Stimulated activated CD4-positive, alpha-beta T cell treated with anti-CD3 and anti-CD28 coated beads, Interleukin-1b, Interleukin-23, amount 100 ng/mL, for 4 hours (primary cell): ENCODE measurements around the gene CEP295NL.
"Not testable (repeated sequence)": the region's sequence is repeated elsewhere in the genome, so short reads cannot be mapped to it uniquely, and the experiment has no call there.

Experiments
- DNase-seq, 2 donors: peaks; one replicate each; pipeline ENCODE4 v3.0.0-alpha.2; 2020; ENCODE audit warnings: low read depth in 2 of 2

CEP295NL gene

DNA sequence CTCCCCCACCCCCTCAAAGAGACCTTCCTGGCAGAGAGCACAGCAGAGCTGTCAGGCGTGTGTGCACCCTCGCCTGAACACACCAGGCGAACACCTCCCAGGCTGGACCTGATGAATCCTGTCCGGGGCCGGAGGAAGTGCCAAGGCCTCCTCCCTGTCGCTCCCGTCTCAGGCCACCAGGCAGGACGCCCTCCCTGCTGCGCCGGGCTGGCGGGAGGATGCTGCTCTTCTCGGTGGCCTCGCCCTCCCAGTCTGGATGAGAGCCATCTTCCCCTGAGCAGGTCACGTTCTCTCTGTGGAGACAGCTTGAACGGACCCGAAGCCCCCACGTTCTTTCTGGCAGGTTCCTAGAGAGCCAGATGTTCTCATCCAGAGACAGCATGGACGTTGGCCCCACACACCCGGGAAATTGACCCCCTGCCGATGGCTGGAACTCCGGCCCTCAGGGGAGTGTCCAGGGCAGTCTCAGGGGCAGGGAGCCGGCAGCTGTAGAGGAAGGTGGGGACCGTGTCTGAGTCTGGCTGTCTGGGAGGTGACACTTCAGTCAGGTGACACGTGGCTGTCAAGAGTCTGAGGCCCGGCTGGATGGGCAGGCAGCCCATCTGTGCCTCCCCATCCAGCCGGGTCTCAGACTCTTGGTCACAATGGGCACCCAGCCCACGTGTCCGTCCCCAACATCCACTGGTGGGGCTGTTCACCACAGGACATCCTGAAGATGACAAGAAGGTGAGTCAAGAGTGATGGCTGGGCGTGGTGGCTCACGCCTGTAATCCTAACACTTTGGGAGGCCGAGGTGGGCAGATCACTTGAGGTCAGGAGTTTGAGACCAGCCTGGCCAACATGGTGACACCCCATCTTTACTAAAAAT is 27.1 kb upstream of the CEP295NL start:
- DNase-seq = no peak

- no peak for DNase-seq
These were observed 22.9 kb upstream of the CEP295NL start for GRCh38 chr17:78925662-78926555.

DNA sequence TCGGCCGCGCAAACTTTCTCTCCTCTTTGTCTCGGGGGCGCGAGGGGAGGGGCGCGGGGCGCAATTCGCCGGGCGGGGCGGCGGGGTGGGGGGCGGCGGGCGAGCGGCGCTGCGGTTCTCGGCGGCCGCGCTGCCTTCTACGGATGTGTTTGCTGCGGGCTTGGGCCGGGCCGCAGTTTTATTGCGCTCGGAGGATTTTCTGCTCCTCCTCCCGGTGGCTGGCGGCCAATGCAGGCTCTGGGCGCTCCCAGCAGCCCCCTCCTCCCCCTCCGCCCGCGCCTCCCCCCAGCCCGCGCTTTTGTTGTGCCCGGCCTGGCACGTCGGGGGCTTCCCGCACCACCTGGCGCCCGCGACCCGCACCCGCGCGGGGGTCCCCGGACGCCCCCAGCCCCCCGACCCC is 22.2 kb upstream of the CEP295NL start, which contains the start of gene TIMP2:
TIMP2 (minus strand) TSS at position 154 of the 400 bp plus-strand sequence. CDS start 299 bp downstream, outside the sequence.
- peak; percentile 56 to 57 for DNase-seq

DNA sequence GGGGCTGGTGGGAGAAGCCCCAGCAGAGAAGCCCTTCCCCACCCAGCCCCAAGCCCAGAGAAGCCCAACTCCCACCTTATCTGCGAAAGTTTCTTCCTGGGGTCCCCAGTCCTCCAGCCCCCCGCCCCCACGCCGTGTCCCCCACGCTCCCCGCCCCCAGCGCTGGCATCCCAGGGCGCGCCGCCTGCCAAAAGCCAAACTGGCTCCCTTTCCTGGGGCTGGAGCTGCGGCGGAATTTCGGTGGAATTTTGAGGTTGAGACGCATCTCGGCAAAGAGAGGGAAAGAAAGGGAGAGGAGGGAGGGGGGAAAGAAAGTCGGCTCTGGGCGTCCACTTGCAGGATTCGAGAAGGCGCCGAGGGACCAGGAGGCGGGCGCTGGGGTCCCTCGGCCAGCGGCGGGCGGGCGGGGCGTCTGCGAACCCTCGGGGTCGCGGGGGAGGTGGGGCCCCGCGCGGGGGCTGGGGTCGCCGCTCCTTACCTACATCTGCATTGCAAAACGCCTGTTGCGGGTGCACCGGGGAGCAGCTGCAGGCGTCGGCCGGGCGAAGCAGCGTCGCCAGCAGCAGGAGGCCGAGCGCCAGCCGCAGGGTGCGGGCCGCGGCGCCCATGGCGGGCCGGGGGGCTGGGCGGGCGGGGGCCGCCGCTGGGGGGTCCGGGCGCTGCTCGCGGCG is 21.6 kb upstream of the CEP295NL start:
- DNase-seq = no peak

DNA sequence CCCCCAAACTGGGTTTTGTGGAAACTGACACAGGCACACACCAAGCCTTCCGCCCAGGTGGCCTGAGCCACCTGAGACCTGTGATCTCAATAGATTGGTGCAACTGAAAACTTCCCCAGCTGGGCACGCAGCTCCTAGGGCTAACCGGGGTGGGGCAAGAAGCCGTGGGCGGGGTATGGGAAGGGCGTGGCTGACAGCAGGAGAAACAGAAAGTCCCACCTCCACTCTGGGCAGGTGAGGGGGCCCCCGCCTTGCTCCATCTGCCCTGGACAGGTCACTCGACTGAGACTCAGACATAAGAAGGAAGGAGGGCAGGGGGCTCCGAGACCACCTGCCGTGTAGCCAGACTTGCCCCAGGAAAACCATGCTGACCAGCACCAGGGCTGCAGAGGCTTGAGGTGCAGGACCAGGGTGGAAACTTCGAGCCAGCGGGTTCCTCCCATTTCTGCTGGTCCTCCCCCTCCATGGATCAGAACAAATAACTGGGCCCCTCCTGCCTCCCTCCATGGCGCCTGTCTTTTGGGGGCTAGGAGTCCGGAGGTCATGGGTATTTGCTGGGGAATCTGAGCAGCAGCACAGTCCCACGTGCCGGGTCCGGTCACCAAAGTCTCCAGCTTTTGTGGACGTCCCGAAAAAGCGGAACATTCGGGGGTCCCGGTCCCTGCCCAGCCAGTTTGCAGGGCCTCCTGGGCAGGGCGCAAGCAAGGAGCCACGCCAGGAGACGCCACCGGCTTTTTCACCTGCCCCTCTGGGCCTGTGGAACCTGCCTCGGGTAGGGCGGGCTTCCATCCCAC is 20.9 kb upstream of the CEP295NL start:
- peak; percentile 28 to 47 for DNase-seq

- DNase-seq = no peak
These were observed 20.0 kb upstream of the CEP295NL start for GRCh38 chr17:78922816-78923498.

GRCh38 chr17:78921437-78921971 is 18.5 kb upstream of the CEP295NL start:
- DNase-seq = no peak

DNA sequence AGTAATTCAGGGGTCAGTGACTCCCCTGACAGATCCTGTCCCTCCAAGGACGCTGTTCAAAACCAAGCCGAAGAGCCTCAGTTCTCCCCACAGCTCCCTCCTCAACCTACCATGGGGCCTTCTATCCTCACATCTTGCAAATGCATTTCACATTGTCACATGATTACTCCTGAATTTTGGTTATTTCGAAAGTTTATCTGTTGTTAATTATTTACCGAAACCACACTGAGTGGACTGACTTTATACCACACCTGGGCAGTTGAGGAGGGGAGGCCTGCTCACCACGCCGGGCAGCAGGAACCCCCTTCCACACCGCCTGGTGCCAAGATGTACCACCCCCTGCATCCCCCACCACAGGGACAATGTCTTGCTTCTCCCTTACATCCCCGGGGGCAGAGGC is 17.5 kb upstream of the CEP295NL start:
- no peak for DNase-seq

GRCh38 chr17:78919861-78920450 is 17.0 kb upstream of the CEP295NL start:
- DNase-seq = no peak

- no peak for DNase-seq
These were observed 16.0 kb upstream of the CEP295NL start for GRCh38 chr17:78918979-78919378.

DNA sequence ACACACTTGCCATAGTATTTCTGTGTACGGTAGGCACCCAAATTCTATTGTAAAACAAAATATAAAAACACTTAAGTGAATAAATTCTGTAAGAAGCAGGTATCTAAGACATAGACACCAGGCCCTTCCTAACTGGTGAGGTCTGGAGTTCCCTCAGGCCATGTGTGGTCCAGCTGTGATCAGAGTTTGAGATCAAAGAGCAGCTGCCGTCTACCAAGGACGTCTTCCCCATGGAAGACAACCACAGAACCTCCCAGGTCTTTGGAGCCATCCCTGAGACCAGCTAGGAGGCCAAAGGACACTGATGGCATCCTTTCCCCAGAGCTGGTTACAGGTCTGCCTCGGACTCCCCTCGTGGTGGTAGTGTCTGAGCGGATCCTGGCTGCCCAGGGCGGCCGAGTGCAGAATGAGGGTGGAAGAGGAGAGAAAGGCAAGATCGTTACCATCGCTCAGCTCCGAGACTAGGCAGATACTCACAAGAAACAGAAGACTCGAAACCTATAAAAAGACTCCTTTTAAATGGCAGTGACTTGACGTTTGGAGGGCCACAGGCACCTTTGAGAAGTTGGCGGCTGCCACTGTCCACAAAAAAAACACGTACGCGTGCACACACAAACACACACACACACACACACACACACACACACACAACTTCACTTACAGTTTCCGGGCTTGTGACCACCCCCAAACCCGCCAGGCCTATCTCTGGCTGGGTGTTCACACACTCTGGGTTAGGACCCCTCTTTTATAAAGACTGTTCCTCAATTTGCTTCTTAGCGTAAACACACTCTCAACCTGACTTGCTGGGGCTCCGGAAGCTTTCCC is 14.7 kb upstream of the CEP295NL start:
- DNase-seq = no peak

DNA sequence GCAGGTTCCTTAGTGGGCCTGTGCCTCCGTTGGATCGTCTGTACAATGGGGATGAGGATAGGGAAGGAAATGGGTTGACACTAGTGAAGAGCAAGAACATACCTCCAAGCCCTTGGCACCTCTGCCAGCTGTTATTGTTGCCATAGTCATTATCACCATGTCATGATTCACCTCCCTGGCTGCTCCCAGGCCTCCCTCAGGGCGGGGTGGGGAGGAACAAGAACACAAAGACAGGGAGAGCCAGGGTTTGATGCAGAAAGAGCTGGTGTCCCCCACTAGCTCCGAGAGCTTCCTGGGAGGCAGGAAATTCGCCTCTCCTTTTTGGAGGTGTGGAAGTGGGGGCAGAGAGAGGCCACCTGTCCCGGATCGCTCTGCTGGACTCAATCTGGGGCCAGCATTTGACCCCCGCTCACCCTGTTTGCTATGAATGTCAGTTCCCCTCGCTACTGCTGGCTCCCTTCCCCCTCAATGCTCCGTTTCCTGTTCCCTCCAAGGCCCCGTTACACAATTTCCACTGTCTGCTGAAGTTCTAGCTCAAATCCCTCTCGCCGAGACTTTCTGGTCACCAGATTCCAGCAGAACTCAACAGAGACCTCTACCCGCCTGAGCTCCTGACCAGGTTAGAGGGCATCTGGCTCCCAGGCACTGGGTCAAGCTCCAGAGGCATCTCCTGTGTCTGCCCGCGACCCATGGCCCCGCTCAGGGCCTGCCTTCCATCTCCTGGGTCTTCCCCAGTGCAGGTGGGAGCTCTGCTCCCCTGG is 13.1 kb upstream of the CEP295NL start:
- DNase-seq = no peak

DNA sequence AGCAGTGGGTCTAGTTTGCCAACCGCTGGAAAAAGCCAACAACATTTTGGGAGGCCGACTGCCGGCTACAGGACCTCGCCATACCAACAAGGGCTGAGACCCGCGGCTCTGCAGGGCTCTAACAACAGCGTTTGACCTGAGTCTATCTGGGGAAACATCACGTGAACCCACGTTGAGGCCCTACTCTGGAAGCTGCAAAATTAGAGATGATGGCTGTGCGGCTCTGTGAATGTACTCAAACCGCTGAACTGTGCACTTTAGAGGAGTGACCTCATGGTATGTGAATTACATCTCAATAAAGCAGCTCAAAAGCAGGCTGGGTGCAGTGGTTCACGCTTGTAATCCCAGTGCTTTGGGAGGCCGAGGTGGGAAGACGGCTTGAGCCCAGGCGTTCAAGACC is 10.1 kb upstream of the CEP295NL start:
- DNase-seq = no peak

DNA sequence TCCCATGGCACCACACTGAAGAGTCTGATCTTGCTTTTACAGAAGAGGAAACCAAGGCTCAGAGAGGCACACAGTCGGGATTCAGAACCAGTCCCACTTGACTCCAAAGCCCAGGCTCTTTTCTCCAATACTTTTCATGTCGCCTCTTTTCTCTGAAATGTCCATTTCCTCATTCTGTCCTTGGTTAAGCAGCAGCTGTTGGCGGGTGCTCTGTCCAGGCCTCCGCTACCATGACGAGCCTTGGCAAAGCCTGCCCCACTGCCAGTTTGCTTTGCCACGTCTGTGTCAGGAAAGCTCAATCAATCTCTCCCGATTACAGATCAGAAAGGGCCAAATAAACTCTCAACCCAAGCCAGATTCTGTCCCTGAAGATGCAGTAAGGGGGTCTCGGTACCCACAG is 9.1 kb upstream of the CEP295NL start:
- DNase-seq = no peak

DNA sequence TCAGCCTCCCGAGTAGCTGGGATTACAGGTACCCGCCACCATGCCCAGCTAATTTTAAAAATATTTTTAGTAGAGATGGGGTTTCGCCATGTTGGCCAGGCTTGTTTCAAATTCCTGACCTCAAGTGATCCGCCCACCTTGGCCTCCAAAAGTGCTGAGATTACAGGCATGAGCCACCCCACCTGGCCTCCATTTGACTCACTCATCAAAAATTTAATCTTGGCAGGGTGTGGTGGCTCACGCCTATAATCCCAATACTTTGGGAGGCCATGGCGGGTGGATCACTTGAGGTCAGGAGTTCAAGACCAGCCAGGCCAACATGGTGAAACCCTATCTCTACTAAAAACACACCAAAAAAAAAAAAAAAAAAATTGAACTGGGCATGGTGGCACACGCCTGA is 8.5 kb upstream of the CEP295NL start:
- not testable (repeated sequence) for DNase-seq

DNA sequence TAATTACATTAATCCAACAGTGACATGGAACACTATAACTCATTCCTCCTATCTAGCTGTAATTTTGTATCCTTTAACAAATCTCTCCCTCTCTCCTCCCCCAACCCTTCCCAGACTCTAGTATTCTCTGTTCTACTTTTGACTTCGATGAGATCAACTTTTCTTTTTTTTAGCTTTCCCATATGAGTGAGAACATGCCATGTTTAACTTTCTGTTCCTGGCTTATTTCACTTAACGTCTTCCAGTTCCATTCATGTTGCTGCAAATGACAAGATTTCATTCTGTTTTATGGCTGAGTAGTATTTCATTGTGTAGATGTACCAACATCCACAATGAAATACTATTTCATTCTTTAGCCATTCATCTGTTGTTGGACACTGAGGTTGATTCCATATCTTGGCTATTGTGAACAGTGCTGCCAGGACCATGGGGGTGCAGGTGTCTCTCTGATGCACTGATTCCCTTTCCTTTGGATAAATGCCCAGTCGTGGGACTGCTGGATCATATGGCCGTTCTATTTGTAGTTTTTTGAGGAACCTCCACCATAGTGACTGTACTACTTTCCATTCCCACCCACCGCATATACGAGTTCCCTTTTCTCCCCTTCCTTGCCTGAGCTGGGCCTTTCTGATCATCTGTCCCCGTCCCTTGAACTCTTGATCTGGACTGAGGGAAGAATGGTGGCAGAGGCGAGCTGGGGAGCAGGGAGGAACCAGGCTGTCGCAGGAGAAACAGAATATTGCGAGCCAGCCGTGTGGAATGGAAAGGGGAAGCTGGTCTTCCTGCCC is 7.7 kb upstream of the CEP295NL start:
- no peak for DNase-seq

- no peak for DNase-seq
These were observed 5.4 kb upstream of the CEP295NL start for GRCh38 chr17:78908426-78908825.

GRCh38 chr17:78905541-78905940 is 2.5 kb upstream of the CEP295NL start:
- no peak for DNase-seq
